ENCODE data around the gene ANO4.

ANO4 gene

DNA sequence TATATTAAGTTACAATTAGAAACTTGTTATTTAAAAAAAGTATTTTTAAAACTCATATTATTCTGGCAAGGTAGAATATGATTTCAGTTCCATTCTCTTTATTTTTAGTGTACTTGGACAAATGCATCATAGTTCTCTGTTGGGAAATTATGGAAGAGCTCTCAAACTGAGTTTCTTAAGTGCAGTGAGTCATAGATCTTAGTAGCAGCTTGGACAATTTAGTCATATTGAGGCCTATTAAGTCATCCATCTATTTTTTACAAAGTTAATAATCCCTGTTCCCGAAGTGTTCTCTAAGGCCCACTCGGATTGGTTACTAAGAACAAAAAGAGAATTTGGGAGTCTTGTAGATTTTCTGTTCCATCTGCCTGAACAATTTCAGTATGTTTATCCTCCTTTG is 113.9 kb downstream of the ANO4 start:
- Histone ChIP-seq H3K4me3 (ENCODE audit: low read length, poor library complexity, severe bottlenecking) (no peak overlapping the region), H3F3A (ENCODE audit: low read depth) (no peaks in the 10 kb centered on the region), H3K9me3 (ENCODE audit: insufficient read depth, low read depth, low read length) (no peaks in the 10 kb centered on the region), H3K4me1 (ENCODE audit: insufficient read depth, low read length, poor library complexity, severe bottlenecking) (no peaks in the 10 kb centered on the region), H3K27me3 (ENCODE audit: insufficient read depth, low read length, poor library complexity, severe bottlenecking) (no peaks in the 10 kb centered on the region), H3K4me2 (ENCODE audit: low read depth, low read length, poor library complexity, severe bottlenecking) (no peak overlapping the region), H3K9ac (ENCODE audit: low read depth, low read length, poor library complexity, severe bottlenecking) (no peak overlapping the region), H3K79me2 (ENCODE audit: insufficient read depth, low read length) (no peaks in the 10 kb centered on the region), H3K36me3 (ENCODE audit: insufficient read depth, low read length) (no peaks in the 10 kb centered on the region), H2AFZ (ENCODE audit: low read length) (no peak overlapping the region), H4K20me1 (ENCODE audit: insufficient read depth, low read length, poor library complexity, severe bottlenecking) (no peaks in the 10 kb centered on the region), H3K9me2 (replicated peaks; ENCODE audit: low read depth, low read length) (no peaks in the 10 kb centered on the region)
- TF ChIP-seq EZH2phosphoT487 (IDR thresholded peaks at IDR 0.05; ENCODE audit: borderline replicate concordance), result no peak
- TF ChIP-seq, protein P1, sequence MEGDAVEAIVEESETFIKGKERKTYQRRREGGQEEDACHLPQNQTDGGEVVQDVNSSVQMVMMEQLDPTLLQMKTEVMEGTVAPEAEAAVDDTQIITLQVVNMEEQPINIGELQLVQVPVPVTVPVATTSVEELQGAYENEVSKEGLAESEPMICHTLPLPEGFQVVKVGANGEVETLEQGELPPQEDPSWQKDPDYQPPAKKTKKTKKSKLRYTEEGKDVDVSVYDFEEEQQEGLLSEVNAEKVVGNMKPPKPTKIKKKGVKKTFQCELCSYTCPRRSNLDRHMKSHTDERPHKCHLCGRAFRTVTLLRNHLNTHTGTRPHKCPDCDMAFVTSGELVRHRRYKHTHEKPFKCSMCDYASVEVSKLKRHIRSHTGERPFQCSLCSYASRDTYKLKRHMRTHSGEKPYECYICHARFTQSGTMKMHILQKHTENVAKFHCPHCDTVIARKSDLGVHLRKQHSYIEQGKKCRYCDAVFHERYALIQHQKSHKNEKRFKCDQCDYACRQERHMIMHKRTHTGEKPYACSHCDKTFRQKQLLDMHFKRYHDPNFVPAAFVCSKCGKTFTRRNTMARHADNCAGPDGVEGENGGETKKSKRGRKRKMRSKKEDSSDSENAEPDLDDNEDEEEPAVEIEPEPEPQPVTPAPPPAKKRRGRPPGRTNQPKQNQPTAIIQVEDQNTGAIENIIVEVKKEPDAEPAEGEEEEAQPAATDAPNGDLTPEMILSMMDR (conservative IDR thresholded peaks at IDR 0.05; ENCODE audit: low read length), result no peak

DNA sequence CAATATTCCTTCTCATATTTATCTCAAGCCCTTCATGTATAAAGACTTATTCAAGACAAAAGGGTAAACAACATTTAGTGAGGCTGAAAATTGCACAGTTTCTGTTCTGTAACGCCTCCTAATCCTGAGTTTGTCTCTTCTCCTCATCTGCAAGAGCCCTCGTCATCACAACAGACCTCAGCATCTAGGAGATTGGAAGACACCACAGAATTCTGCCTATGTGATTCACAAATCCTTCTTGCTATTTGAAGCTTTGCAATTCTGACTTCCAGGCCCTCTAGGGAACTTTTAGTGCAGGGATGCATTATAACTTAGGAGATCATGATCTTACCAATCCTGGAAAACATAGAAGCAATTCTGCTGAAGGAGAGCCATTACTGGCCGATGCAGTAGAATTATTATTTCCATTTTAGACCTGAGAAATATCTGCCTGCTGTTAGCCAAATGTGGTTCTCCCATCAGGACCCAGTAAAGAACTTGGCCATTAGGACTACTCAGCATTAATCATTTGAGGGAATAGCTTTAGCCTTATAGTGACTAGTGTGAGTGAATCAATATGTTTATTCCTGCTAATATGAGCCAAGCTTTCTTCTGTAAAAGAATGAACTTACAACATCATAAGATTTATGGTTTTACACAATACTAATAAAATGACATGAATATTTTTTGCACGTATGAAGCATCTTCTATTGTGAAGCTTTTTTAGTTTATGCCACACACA is 119.5 kb downstream of the ANO4 start:
- no peak for TF ChIP-seq EZH2phosphoT487 (IDR thresholded peaks at IDR 0.05; ENCODE audit: borderline replicate concordance)
- TF ChIP-seq, protein P1 (conservative IDR thresholded peaks at IDR 0.05; ENCODE audit: low read length), result no peak

DNA sequence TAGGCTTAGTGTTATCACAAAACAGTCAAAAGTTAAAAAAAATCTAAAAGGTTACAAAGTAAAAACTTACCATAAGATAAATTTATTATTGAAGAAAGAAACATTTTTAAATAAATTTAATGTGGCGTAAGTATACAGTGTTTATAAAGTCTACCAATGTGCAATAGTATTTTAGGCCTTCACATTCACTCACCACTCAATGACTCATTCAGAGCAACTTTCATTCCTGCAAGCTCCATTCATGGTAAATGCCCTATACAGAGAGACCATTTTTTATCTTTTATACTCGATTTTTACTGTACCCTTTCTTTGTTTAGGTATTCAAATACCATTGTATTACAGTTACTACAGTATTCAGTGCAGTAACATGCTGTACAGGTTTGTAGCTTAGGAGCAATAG is 124.5 kb downstream of the ANO4 start:
- no peak overlapping the region for H3K4me3 ChIP-seq (ENCODE audit: low read length, poor library complexity, severe bottlenecking)
- H2AFZ ChIP-seq (ENCODE audit: low read length), result no peak overlapping the region
- TF ChIP-seq, protein P1 (conservative IDR thresholded peaks at IDR 0.05; ENCODE audit: low read length), result no peak
- no peak for TF ChIP-seq EZH2phosphoT487 (IDR thresholded peaks at IDR 0.05; ENCODE audit: borderline replicate concordance)
- H3K4me1 ChIP-seq (ENCODE audit: insufficient read depth, low read length, poor library complexity, severe bottlenecking), result no peaks in the 10 kb centered on the region
- no peaks in the 10 kb centered on the region for H4K20me1 ChIP-seq (ENCODE audit: insufficient read depth, low read length, poor library complexity, severe bottlenecking)
- H3K27me3 ChIP-seq (ENCODE audit: insufficient read depth, low read length, poor library complexity, severe bottlenecking), result no peaks in the 10 kb centered on the region
- H3K4me2 ChIP-seq (ENCODE audit: low read depth, low read length, poor library complexity, severe bottlenecking), result no peak overlapping the region
- no peaks in the 10 kb centered on the region for H3F3A ChIP-seq (ENCODE audit: low read depth)
- no peak overlapping the region for H3K9ac ChIP-seq (ENCODE audit: low read depth, low read length, poor library complexity, severe bottlenecking)
- H3K9me3 ChIP-seq (ENCODE audit: insufficient read depth, low read depth, low read length), result no peaks in the 10 kb centered on the region
- H3K9me2 ChIP-seq (replicated peaks; ENCODE audit: low read depth, low read length), result no peaks in the 10 kb centered on the region
- H3K79me2 ChIP-seq (ENCODE audit: insufficient read depth, low read length), result no peaks in the 10 kb centered on the region
- no peaks in the 10 kb centered on the region for H3K36me3 ChIP-seq (ENCODE audit: insufficient read depth, low read length)

More for the DNA sequence above, 119.5 kb downstream of the ANO4 start:
- no peaks in the 10 kb centered on the region for H3K27me3 ChIP-seq (ENCODE audit: insufficient read depth, low read length, poor library complexity, severe bottlenecking)
- no peak overlapping the region for H2AFZ ChIP-seq (ENCODE audit: low read length)
- H3K36me3 ChIP-seq (ENCODE audit: insufficient read depth, low read length), result no peaks in the 10 kb centered on the region
- H3K9ac ChIP-seq (ENCODE audit: low read depth, low read length, poor library complexity, severe bottlenecking), result no peak overlapping the region
- H3K4me2 ChIP-seq (ENCODE audit: low read depth, low read length, poor library complexity, severe bottlenecking), result no peak overlapping the region
- H3K9me2 ChIP-seq (replicated peaks; ENCODE audit: low read depth, low read length), result no peaks in the 10 kb centered on the region
- no peaks in the 10 kb centered on the region for H3K4me1 ChIP-seq (ENCODE audit: insufficient read depth, low read length, poor library complexity, severe bottlenecking)
- no peaks in the 10 kb centered on the region for H3K9me3 ChIP-seq (ENCODE audit: insufficient read depth, low read depth, low read length)
- no peak overlapping the region for H3K4me3 ChIP-seq (ENCODE audit: low read length, poor library complexity, severe bottlenecking)
- no peaks in the 10 kb centered on the region for H4K20me1 ChIP-seq (ENCODE audit: insufficient read depth, low read length, poor library complexity, severe bottlenecking)
- H3F3A ChIP-seq (ENCODE audit: low read depth), result no peaks in the 10 kb centered on the region
- H3K79me2 ChIP-seq (ENCODE audit: insufficient read depth, low read length), result no peaks in the 10 kb centered on the region
